Brain microvascular endothelial cell (primary cell): ENCODE data around the gene OASL.

ENCODE experiments used
- DNase-seq: peaks from one replicate; pipeline ENCODE4 v3.0.0-alpha.2; 2020
- H3K27ac ChIP-seq: fragments of 250-450 bp; sonication (Bioruptor Pico); 2 replicates; pipeline ENCODE4 v1.5.1; 2020; ENCODE audit warnings: mild to moderate bottlenecking, moderate library complexity
- H3K27me3 ChIP-seq: fragments of 250-450 bp; sonication (Bioruptor Pico); replicated peaks from 2 replicates; pipeline ENCODE4 v1.5.1; 2020; ENCODE audit warnings: mild to moderate bottlenecking
- H3K36me3 ChIP-seq: fragments of 250-450 bp; sonication (Bioruptor Pico); replicated peaks from 2 replicates; pipeline ENCODE4 v1.5.1; 2020; ENCODE audit warnings: mild to moderate bottlenecking
- H3K4me3 ChIP-seq: 2 replicates; pipeline ENCODE4 v1.5.1; 2011; ENCODE audit warnings: low read depth, mild to moderate bottlenecking, control low read depth, low read length, moderate library complexity
- CTCF ChIP-seq: IDR thresholded peaks from 2 replicates; pipeline ENCODE4 v1.5.1; 2011; ENCODE audit warnings: low read depth, mild to moderate bottlenecking, moderate library complexity, low read length, control low read depth, inconsistent platforms; ENCODE audit errors: missing control alignments
- in situ Hi-C: cut with HindIII; loops from 2 replicates; pipeline ENCODE4 v1.10.0; 2017; ENCODE audit warnings: low sequenced_read_pairs, low pct_ligation_motif_present

The OASL gene

GRCh38 chr12:120998435-120998834 lies 40.6 kb downstream of the OASL start:
- H3K4me3 ChIP-seq, result no peak overlapping the region
- no peak overlapping the region for H3K27ac ChIP-seq
- peaks cover 5% of the 10 kb centered on the region for H3K36me3 ChIP-seq
- DNase-seq, result no peak
- no peaks in the 10 kb centered on the region for H3K27me3 ChIP-seq
- TF ChIP-seq CTCF, result no peak
- in situ Hi-C loops, result no loop called here

GRCh38 chr12:120997448-120997847 lies 41.6 kb downstream of the OASL start:
- in situ Hi-C loops, result no loop called here
- TF ChIP-seq CTCF, result no peak

GRCh38 chr12:120996133-120996746 lies 42.8 kb downstream of the OASL start:
- Histone ChIP-seq H3K27me3 (peaks cover 2% of the 10 kb centered on the region), H3K36me3 (no peaks in the 10 kb centered on the region), H3K4me3 (no peak overlapping the region), H3K27ac (no peak overlapping the region)
- in situ Hi-C loops, result no loop called here
- DNase-seq, result no peak
- no peak for TF ChIP-seq CTCF

More at GRCh38 chr12:120997448-120997847, 41.6 kb downstream of the OASL start:
- no peak overlapping the region for H3K4me3 ChIP-seq
- peaks cover 2% of the 10 kb centered on the region for H3K27me3 ChIP-seq
- no peaks in the 10 kb centered on the region for H3K36me3 ChIP-seq
- H3K27ac ChIP-seq, result no peak overlapping the region
- DNase-seq, result no peak

GRCh38 chr12:120994589-120995337 lies 44.3 kb downstream of the OASL start:
- Histone ChIP-seq H3K27ac (no peak overlapping the region), H3K4me3 (no peak overlapping the region), H3K36me3 (no peaks in the 10 kb centered on the region), H3K27me3 (peaks cover 2% of the 10 kb centered on the region)
- no peak for TF ChIP-seq CTCF
- in situ Hi-C loops, result no loop called here
- no peak for DNase-seq

- H3K4me3 ChIP-seq, result no peak overlapping the region
- in situ Hi-C loops, result no loop called here
- no peak for TF ChIP-seq CTCF
- peaks cover 2% of the 10 kb centered on the region for H3K27me3 ChIP-seq
- no peaks in the 10 kb centered on the region for H3K36me3 ChIP-seq
- H3K27ac ChIP-seq, result no peak overlapping the region
- no peak for DNase-seq
Measured at GRCh38 chr12:120994059-120994458, 45.0 kb downstream of the OASL start.
